ENCODE measurements around the gene KRTAP10-1. TPM values are rescaled to one million over a fixed set of nuclear protein-coding genes. Genes with fewer than 3 reads are reported as not detected.
A peak's percentile ranks its signal among the peaks of the same experiment; 100 is the strongest.

The KRTAP10-1 gene
- total and polyA plus RNA-seq, 2 of the 13 experiments (the other 11 are each of a cell fraction or from before 2014, with no cell fraction given), result not detected

GRCh38 chr21:44505673-44506278, 34.2 kb downstream of the KRTAP10-1 start (continued):
- TF ChIP-seq ZMYM3 (CRISPR knock-in tag; IDR thresholded peaks at IDR 0.05) (no peak), ZNF646 (CRISPR knock-in tag; IDR thresholded peaks at IDR 0.05) (peak; percentile 26; the same call in 1 of the 2 replicates), ZSCAN5A (CRISPR knock-in tag; IDR thresholded peaks at IDR 0.05; ENCODE audit: borderline replicate concordance) (no peak), ZNF780A (CRISPR knock-in tag; IDR thresholded peaks at IDR 0.05) (no peak), NBN (conservative IDR thresholded peaks at IDR 0.05) (no peak), KAT2B (IDR thresholded peaks at IDR 0.05; ENCODE audit: borderline replicate concordance, low read depth, low read length) (no peak), ZXDC (CRISPR knock-in tag; IDR thresholded peaks at IDR 0.05) (no peak), IRF1 (CRISPR knock-in tag; IDR thresholded peaks at IDR 0.05; ENCODE audit: low read depth) (no peak), ZNF841 (CRISPR knock-in tag; IDR thresholded peaks at IDR 0.05; ENCODE audit: borderline replicate concordance) (peak; percentile 62; the same call in 1 of the 2 replicates), ISL2 (CRISPR knock-in tag; IDR thresholded peaks at IDR 0.05) (peak; percentile 52; the same call in 1 of the 2 replicates), MED8 (CRISPR knock-in tag; IDR thresholded peaks at IDR 0.05; ENCODE audit: insufficient replicate concordance) (no peak), ZNF724P (CRISPR knock-in tag; IDR thresholded peaks at IDR 0.05; ENCODE audit: borderline replicate concordance) (no peak), ZNF205 (CRISPR knock-in tag; IDR thresholded peaks at IDR 0.05) (no peak), SP5 (CRISPR knock-in tag; IDR thresholded peaks at IDR 0.05; ENCODE audit: borderline replicate concordance, low read depth) (no peak), ZSCAN21 (CRISPR knock-in tag; IDR thresholded peaks at IDR 0.05; ENCODE audit: borderline replicate concordance) (no peak), ZNF589 (CRISPR knock-in tag; conservative IDR thresholded peaks at IDR 0.05) (0 out of 2 replicates have a peak, but pooled peaks have one; percentile 29), BRCA1 (CRISPR knock-in tag; IDR thresholded peaks at IDR 0.05) (no peak), ETV5 (CRISPR knock-in tag; IDR thresholded peaks at IDR 0.05; ENCODE audit: borderline replicate concordance) (peak; percentile 80)

All from HepG2 (cell line).